Endodermal cell (in vitro differentiated cells): Measurements from ENCODE around the gene ATP2B2. TPM values are rescaled to one million over a fixed set of nuclear protein-coding genes. Genes with fewer than 3 reads are reported as not detected.
A peak's percentile ranks its signal among the peaks of the same experiment; 100 is the strongest.

Experiments used
- DNase-seq: peaks from one replicate; pipeline ENCODE4 v3.0.0-alpha.2; 2017
- H3K27ac ChIP-seq: 2 replicates; pipeline ENCODE4 v1.5.1; 2013; ENCODE audit warnings: mild to moderate bottlenecking, low read depth, low read length, moderate library complexity
- H3K27me3 ChIP-seq: 2 replicates; pipeline ENCODE4 v1.6.1; 2013; ENCODE audit warnings: mild to moderate bottlenecking, low read length, moderate library complexity; ENCODE audit not compliant: insufficient read depth, control insufficient read depth, poor library complexity, severe bottlenecking
- H3K36me3 ChIP-seq: 2 replicates; pipeline ENCODE4 v1.7.0; 2013; ENCODE audit warnings: mild to moderate bottlenecking, low read length, moderate library complexity; ENCODE audit not compliant: control insufficient read depth, insufficient read depth
- H3K4me1 ChIP-seq: one replicate; pipeline ENCODE4 v1.7.0; 2013; ENCODE audit warnings: low read length; ENCODE audit not compliant: control insufficient read depth, insufficient read depth
- H3K4me3 ChIP-seq: 2 replicates; pipeline ENCODE4 v1.5.1; 2013; ENCODE audit warnings: mild to moderate bottlenecking, low read length, moderate library complexity
- H3K9ac ChIP-seq: 2 replicates; pipeline ENCODE4 v1.6.1; 2013; ENCODE audit warnings: mild to moderate bottlenecking, low read length, moderate library complexity; ENCODE audit not compliant: poor library complexity, severe bottlenecking; ENCODE audit errors: extremely low read depth
- H3K9me3 ChIP-seq: 2 replicates; pipeline ENCODE4 v1.6.1; 2013; ENCODE audit warnings: mild to moderate bottlenecking, low read length, moderate library complexity; ENCODE audit not compliant: control insufficient read depth
- H3K27ac Mint-ChIP-seq: 2 replicates; pipeline ENCODE4 v1.8.0; 2020; ENCODE audit warnings: mixed read lengths
- H3K27me3 Mint-ChIP-seq: 2 replicates; pipeline ENCODE4 v1.8.0; 2021; ENCODE audit warnings: mild to moderate bottlenecking, mixed read lengths; ENCODE audit not compliant: insufficient read depth
- H3K36me3 Mint-ChIP-seq: 2 replicates; pipeline ENCODE4 v1.8.0; 2020; ENCODE audit warnings: low read depth, mixed read lengths
- H3K4me1 Mint-ChIP-seq: 2 replicates; pipeline ENCODE4 v1.8.0; 2020; ENCODE audit warnings: mixed read lengths
- H3K4me3 Mint-ChIP-seq: 2 replicates; pipeline ENCODE4 v1.8.0; 2020; ENCODE audit warnings: mild to moderate bottlenecking, moderate library complexity, mixed read lengths
- H3K9me3 Mint-ChIP-seq: 2 replicates; pipeline ENCODE4 v1.8.0; 2020; ENCODE audit warnings: mild to moderate bottlenecking, mixed read lengths
- WGBS, 2 experiments: methylation state at CpG; one replicate each; pipeline versions ENCODE4 v1.1.5 to v1.1.7; 2013; ENCODE audit warnings: missing lambda C conversion rate in 2 of 2, mixed read lengths in 1 of 2; ENCODE audit not compliant: insufficient coverage in 1 of 2, insufficient read length in 1 of 2; 5-methylcytosine and 5-hydroxymethylcytosine counted together
- long read RNA-seq, 4 experiments: library from polyadenylated mRNA in 2 of 4; library from RNA in 1 of 4; library from capped mRNA in 1 of 4; stranded (forward) in 3 of 4; unstranded in 1 of 4; transcript quantifications; one replicate each; pipeline ENCODE4 v2.0.0, GENCODE V29; 2020 to 2021; ENCODE audit warnings: inconsistent platforms in 1 of 4
- polyA plus RNA-seq, 2 experiments: library from polyadenylated mRNA; stranded (reverse); fragments of 50-300 nt; gene quantifications; one replicate each; pipeline ENCODE4 v1.2.3, GENCODE V29; 2013
- total RNA-seq, 2 donors: library from RNA; stranded (reverse); fragmentation: NEBNext Ultra II Directional in 1 of 2; extraction: Animal tissue kit (Norgen Biotek cat#: 25700) in 1 of 2; gene quantifications; 2 replicates in 1 of 2; 3 replicates in 1 of 2; pipeline ENCODE4 v1.2.1, GENCODE V29; 2021
- TF ChIP-seq, protein P1 (sequence below): fragments of 200-600 bp; sonication (generic); conservative IDR thresholded peaks from 2 replicates; pipeline ENCODE4 v1.5.0; 2021; ENCODE audit warnings: antibody characterized with exemption, mild to moderate bottlenecking

Gene ATP2B2
- under 1 TPM in 1 of 2 donors, not detected in 1; 0.09 TPM for total RNA-seq
- 0.64 TPM for polyA plus RNA-seq (2013, experiment 1 of 2)
- 0.54 TPM for polyA plus RNA-seq (2013, experiment 2 of 2)
- long read RNA-seq, experiment 1, result 0 reads
- long read RNA-seq, experiment 2, partial matches to known transcripts, result 0 of 1 reads
- long read RNA-seq, experiment 2, other reads (novel, unspliced or antisense), result 1 of 1 reads
- long read RNA-seq, experiment 3, result 0 reads
- long read RNA-seq, experiment 4, result 0 reads

DNA sequence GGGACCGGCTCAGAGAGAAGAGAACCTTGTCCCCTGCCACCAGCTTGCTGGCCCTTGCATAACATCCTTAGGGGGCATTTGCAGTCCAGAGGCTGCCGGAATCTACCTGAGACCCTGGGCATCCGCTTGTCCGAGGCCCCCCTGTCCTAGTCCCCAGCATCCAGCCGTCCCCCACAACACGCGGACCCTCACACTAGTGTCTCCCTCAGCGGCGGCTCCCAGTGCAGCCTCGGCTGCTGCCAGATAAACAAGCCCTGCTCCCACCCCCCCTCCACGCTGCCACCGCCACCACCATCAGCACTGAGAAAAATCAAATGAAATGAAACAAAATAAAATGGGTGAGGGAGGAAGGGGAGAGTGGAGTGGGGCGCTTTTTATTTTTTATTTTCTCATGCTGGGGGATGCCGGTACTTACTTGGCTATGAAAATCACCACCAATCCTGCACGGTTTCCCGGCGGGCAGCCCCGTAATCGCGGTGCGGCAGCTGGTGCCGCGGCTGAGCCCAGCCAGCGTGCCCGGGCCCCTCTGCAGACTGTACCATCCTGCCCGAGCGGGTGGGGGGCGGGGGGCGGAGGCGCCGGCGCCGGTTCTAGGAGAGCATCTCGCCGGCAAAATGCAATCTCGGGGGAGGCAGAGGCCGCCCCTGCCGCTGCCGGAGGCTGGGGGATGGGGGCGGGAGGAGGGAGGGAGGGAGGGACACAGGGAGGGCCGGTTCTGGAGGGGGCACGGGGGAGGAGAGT is at the start of gene ATP2B2:
Gene ATP2B2, minus strand, starts transcription at position 537 of the 741 bp plus-strand sequence. CDS start 56,043 bp downstream, outside the sequence.
- no peaks in the 10 kb centered on the region for H3K9me3 Mint-ChIP-seq
- Histone ChIP-seq H3K27me3 (peaks cover 16% of the 10 kb centered on the region), H3K9me3 (no peaks in the 10 kb centered on the region), H3K4me3 (no peak within 1 kb of the TSS), H3K4me1 (no peaks in the 10 kb centered on the region), H3K9ac (no peak within 1 kb of the TSS), H3K27ac (no peak within 1 kb of the TSS), H3K36me3 (no peaks in the 10 kb centered on the region)
- peak; percentile 83 for DNase-seq
- no peaks in the 10 kb centered on the region for H3K36me3 Mint-ChIP-seq
- WGBS, 2 experiments, result 26 to 63% methylated on average over 3 to 33 of the region's 42 CpGs
- TF ChIP-seq, protein P1, sequence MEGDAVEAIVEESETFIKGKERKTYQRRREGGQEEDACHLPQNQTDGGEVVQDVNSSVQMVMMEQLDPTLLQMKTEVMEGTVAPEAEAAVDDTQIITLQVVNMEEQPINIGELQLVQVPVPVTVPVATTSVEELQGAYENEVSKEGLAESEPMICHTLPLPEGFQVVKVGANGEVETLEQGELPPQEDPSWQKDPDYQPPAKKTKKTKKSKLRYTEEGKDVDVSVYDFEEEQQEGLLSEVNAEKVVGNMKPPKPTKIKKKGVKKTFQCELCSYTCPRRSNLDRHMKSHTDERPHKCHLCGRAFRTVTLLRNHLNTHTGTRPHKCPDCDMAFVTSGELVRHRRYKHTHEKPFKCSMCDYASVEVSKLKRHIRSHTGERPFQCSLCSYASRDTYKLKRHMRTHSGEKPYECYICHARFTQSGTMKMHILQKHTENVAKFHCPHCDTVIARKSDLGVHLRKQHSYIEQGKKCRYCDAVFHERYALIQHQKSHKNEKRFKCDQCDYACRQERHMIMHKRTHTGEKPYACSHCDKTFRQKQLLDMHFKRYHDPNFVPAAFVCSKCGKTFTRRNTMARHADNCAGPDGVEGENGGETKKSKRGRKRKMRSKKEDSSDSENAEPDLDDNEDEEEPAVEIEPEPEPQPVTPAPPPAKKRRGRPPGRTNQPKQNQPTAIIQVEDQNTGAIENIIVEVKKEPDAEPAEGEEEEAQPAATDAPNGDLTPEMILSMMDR, result no peak
- H3K27ac Mint-ChIP-seq, result no peak within 1 kb of the TSS
- peak within 1 kb of the TSS; percentile 36 for H3K4me3 Mint-ChIP-seq
- peaks cover 11% of the 10 kb centered on the region for H3K27me3 Mint-ChIP-seq
- H3K4me1 Mint-ChIP-seq, result no peaks in the 10 kb centered on the region

DNA sequence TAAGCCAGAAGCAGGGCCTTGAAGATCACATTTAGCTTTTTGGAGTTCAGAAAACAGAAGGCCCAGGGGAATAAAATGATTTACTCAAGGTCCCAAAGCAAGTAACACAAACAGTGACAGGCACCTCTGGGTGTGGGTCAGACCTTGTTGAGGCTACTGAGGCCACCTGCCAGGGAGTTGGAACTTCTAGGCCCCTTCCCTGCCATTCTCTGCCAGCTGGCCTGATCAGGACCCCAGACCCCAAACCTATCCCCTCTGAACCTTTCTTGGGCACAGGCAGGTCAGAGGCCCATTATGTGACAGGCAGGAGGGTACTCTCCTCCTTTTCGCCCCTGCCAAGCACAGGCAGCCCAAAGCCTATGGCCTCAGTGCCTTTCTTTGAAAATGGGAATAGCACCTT is 49.4 kb upstream of the ATP2B2 start:
- no peaks in the 10 kb centered on the region for H3K36me3 ChIP-seq
- TF ChIP-seq, protein P1, result no peak
- H3K27me3 ChIP-seq, result no peaks in the 10 kb centered on the region
- H3K27ac Mint-ChIP-seq, result no peak overlapping the region
- H3K4me3 ChIP-seq, result no peak overlapping the region
- H3K4me1 ChIP-seq, result peaks cover 17% of the 10 kb centered on the region
- no peak overlapping the region for H3K4me3 Mint-ChIP-seq
- 95 to 100% methylated on average over 1 of the region's 1 CpG for WGBS, 2 experiments
- no peaks in the 10 kb centered on the region for H3K9me3 Mint-ChIP-seq
- no peaks in the 10 kb centered on the region for H3K36me3 Mint-ChIP-seq
- DNase-seq, result no peak
- peaks cover 23% of the 10 kb centered on the region for H3K4me1 Mint-ChIP-seq
- no peaks in the 10 kb centered on the region for H3K9me3 ChIP-seq
- no peak overlapping the region for H3K27ac ChIP-seq
- peaks cover 25% of the 10 kb centered on the region for H3K27me3 Mint-ChIP-seq
- H3K9ac ChIP-seq, result no peak overlapping the region

DNA sequence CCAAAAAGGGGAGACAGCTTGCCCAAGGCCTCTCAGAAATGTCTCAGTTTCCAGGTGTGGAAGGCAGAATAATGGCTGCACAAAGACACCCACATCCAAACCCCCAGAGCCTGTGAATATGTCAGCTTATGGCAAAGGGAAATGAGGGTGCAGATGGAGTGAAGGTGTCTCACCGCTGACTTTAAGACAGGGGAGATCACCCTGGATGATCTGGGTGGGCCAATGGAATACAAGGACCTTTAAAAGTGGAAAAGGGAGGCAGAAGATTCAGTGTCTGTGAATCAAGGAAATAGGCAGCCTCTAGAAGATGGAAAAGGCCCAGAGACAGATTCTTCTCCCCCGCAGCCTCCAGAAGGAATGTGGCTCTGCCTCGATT is 48.8 kb upstream of the ATP2B2 start:
- peak; percentile 32 for DNase-seq

More for the DNA sequence above, 48.8 kb upstream of the ATP2B2 start:
- Mint-ChIP-seq H3K9me3 (no peaks in the 10 kb centered on the region), H3K27ac (peak overlapping the region; percentile 90), H3K36me3 (no peaks in the 10 kb centered on the region), H3K4me3 (no peak overlapping the region), H3K27me3 (peaks cover 21% of the 10 kb centered on the region), H3K4me1 (peaks cover 23% of the 10 kb centered on the region)
- 79 to 89% methylated on average over 3 of the region's 3 CpGs for WGBS, 2 experiments
- no peaks in the 10 kb centered on the region for H3K27me3 ChIP-seq
- no peaks in the 10 kb centered on the region for H3K9me3 ChIP-seq
- peak overlapping the region; percentile 94 for H3K27ac ChIP-seq
- H3K4me1 ChIP-seq, result peaks cover 17% of the 10 kb centered on the region
- H3K9ac ChIP-seq, result peak overlapping the region; percentile 26
- no peak overlapping the region for H3K4me3 ChIP-seq
- TF ChIP-seq, protein P1, result no peak
- no peaks in the 10 kb centered on the region for H3K36me3 ChIP-seq
